Head of caudate nucleus (tissue), 42 donors: ENCODE data around the gene SLA2.

ENCODE experiments used
- DNase-seq, 42 donors: peaks; one replicate each; pipeline versions ENCODE4 v3.0.0 to v3.0.0-alpha.2; 2020 to 2021; ENCODE audit warnings: mixed read lengths in 7 of 42
- intact Hi-C: fragments of 100-400 bp; cut with DNase I; formaldehyde crosslinking; loops from one replicate; pipeline ENCODE4 v1.15.0; 2022

SLA2 gene

GRCh38 chr20:36562724-36563123, 83.3 kb downstream of the SLA2 start:
- no peak for DNase-seq
- intact Hi-C loops, result no loop called here
